SH-SY5Y (cell line): Measurements from ENCODE around the gene THSD4.

Source experiments
- GATA2 ChIP-seq: IDR thresholded peaks from 2 replicates; pipeline ENCODE4 v1.6.1; 2011; ENCODE audit warnings: mild to moderate bottlenecking, low read depth, low read length
- GATA3 ChIP-seq: IDR thresholded peaks from 2 replicates; pipeline ENCODE4 v1.6.1; 2011; ENCODE audit warnings: low read depth, mild to moderate bottlenecking, low read length, moderate library complexity

DNA sequence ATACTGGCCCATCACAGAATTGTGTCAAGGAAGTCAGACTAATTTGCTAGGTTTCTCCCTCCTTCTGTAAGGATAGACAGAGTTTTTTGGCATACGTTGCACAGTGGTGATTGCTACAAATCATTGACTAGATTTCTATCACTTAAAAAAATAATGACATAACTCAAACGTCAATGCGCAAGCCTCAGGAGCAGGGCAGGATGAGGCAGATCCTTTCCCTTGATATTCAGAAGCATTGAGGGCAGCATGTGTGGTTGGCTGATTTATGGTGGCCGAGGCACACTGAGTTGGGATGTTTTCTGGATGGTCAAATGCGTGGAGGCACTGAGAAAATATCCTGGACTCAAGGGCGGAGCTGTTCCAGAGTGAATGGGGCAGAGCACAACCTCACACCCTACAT, 14.4 kb downstream of the THSD4 start:
- TF ChIP-seq GATA2: no peak
- no peak for TF ChIP-seq GATA3
